Body of pancreas (tissue), 4 donors: ENCODE measurements around the gene CREBRF.

Source experiments
- CTCF ChIP-seq, 7 experiments: fragments of 450-650 bp in 4 of 7; fragments of 200-600 bp in 3 of 7; sonication (generic) in 3 of 7; IDR thresholded peaks; one replicate each; pipeline ENCODE4 v1.5.1; 2016 to 2019; ENCODE audit warnings: antibody characterized with exemption in 7 of 7
- POLR2A ChIP-seq, 3 donors: fragments of 450-650 bp; IDR thresholded peaks; one replicate each; pipeline ENCODE4 v1.6.1; 2016; ENCODE audit warnings: antibody characterized with exemption in 3 of 3, mild to moderate bottlenecking in 2 of 3

GRCh38 chr5:173138707-173139106, 82.6 kb downstream of the CREBRF start:
- TF ChIP-seq CTCF (IDR thresholded peaks at IDR 0.05) (no peak), POLR2A (IDR thresholded peaks at IDR 0.05) (no peak)
